Measurements from ENCODE around the gene SRRM4.

SRRM4 gene

DNA sequence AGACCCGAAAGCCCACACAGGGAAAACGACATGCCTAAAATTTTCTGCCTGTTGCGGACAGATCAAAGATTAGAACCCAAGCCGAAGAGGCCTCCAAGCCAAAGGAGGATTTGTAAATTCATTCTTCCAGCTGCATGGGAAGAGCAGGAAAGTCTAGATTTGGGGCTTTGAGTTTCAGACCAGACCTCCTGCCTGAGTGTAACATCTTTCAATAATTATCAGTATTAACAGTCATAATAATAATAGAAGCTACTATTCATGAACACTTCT is 195.7 kb downstream of the SRRM4 start:
- TF ChIP-seq, protein P1, sequence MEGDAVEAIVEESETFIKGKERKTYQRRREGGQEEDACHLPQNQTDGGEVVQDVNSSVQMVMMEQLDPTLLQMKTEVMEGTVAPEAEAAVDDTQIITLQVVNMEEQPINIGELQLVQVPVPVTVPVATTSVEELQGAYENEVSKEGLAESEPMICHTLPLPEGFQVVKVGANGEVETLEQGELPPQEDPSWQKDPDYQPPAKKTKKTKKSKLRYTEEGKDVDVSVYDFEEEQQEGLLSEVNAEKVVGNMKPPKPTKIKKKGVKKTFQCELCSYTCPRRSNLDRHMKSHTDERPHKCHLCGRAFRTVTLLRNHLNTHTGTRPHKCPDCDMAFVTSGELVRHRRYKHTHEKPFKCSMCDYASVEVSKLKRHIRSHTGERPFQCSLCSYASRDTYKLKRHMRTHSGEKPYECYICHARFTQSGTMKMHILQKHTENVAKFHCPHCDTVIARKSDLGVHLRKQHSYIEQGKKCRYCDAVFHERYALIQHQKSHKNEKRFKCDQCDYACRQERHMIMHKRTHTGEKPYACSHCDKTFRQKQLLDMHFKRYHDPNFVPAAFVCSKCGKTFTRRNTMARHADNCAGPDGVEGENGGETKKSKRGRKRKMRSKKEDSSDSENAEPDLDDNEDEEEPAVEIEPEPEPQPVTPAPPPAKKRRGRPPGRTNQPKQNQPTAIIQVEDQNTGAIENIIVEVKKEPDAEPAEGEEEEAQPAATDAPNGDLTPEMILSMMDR (IDR thresholded peaks at IDR 0.05; ENCODE audit: unreplicated experiment in 3 of 3), result no peak
- Mint-ChIP-seq H3K27me3 (ENCODE audit: low read depth) (peaks cover 22% of the 10 kb centered on the region), H3K4me3 (no peak overlapping the region), H3K36me3 (ENCODE audit: low read depth) (no peaks in the 10 kb centered on the region), H3K4me1 (peaks cover 40% of the 10 kb centered on the region), H3K9me3 (no peaks in the 10 kb centered on the region), H3K27ac (peak overlapping the region in 1 of 3 experiments; percentile 10)

DNA sequence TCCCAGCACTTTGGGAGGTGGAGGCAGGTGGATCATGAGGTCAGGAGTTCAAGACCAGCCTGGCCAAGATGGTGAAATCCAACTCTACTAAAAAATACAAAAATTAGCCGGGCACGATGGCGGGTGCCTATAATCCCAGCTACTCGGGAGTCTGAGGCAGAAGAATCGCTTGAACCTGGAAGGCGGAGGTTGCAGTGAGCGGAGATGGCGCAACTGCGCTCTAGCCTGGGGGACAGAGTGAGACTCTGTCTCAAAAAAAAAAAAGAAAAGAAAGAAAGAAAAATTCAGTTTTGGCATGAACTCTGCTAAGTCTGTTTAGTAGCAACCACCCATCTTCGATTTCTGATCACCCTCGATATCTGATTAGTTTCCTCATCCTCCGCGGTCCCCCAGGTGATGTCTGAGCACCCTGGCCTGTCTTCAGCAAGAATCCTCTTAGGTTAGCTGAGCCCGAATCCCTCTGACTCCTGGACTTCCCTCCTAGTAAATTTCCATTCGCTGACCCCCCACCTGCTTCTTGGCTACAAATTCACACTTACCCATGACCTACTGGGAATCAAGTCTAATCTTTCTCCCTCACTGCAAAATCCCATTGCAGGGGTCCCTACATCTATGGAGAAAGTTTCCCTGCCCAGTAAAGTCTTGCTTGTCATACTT is 196.5 kb downstream of the SRRM4 start:
- TF ChIP-seq, protein P1 (IDR thresholded peaks at IDR 0.05; ENCODE audit: unreplicated experiment in 3 of 3), result no peak
- Mint-ChIP-seq H3K27ac (no peak overlapping the region), H3K9me3 (no peaks in the 10 kb centered on the region), H3K4me1 (peaks cover 40% of the 10 kb centered on the region), H3K36me3 (ENCODE audit: low read depth) (no peaks in the 10 kb centered on the region), H3K27me3 (ENCODE audit: low read depth) (peaks cover 22% of the 10 kb centered on the region), H3K4me3 (peak overlapping the region in 1 of 3 experiments; percentile 5)

DNA sequence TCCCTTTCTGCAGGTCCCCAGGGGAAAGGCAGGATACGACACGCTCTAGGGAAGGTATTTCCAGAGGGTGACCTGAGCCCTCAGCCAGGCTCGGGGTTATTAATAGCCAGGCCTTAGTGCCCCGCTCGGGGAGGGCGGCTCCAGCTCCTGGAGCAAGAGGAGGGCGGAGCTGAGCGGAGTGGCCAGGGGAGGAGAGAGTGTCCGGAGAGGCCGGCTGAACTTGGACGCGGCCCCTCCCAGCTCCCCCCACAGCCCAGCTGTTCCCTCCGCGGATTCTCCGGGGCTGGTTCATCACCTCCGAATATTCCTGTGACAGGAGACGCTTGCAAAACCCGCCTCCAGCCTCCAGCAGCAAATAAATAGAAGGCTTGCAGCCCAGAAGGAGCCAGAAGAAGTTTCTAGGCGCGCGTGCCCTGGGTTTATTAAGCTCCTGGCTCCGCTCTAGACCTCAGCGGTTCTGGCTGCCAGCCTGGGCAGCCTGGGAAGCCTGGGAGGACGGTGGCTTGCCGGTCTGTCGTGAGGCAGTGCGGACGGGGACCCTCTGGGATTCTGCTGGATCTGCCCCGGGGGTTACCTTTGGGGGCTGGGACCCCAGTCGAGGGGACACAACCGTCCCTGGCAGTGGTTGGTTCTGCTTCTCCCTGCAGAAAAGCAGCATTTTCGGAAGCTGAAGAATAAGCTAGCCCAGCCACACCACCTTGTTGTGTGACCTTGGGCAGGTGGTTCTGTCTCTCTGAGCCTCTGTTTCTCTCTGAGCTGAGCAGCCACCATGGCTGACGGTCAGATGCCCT is 197.4 kb downstream of the SRRM4 start, which contains the start of gene HSPB8:
Gene HSPB8, plus strand, starts transcription at position 388 of the 791 bp plus-strand sequence. Its CDS starts 382 bp downstream, at position 770.
- no peaks in the 10 kb centered on the region for H3K9me3 Mint-ChIP-seq
- TF ChIP-seq, protein P1 (IDR thresholded peaks at IDR 0.05; ENCODE audit: unreplicated experiment in 3 of 3), result no peak
- H3K27ac Mint-ChIP-seq, result peak within 1 kb of the TSS in 2 of 3 experiments; percentile 44 to 81
- no peaks in the 10 kb centered on the region for H3K36me3 Mint-ChIP-seq (ENCODE audit: low read depth)
- peaks cover 40% of the 10 kb centered on the region for H3K4me1 Mint-ChIP-seq
- H3K4me3 Mint-ChIP-seq, result peak within 1 kb of the TSS; percentile 77 to 87 (median 77)
- peaks cover 25% of the 10 kb centered on the region for H3K27me3 Mint-ChIP-seq (ENCODE audit: low read depth)

DNA sequence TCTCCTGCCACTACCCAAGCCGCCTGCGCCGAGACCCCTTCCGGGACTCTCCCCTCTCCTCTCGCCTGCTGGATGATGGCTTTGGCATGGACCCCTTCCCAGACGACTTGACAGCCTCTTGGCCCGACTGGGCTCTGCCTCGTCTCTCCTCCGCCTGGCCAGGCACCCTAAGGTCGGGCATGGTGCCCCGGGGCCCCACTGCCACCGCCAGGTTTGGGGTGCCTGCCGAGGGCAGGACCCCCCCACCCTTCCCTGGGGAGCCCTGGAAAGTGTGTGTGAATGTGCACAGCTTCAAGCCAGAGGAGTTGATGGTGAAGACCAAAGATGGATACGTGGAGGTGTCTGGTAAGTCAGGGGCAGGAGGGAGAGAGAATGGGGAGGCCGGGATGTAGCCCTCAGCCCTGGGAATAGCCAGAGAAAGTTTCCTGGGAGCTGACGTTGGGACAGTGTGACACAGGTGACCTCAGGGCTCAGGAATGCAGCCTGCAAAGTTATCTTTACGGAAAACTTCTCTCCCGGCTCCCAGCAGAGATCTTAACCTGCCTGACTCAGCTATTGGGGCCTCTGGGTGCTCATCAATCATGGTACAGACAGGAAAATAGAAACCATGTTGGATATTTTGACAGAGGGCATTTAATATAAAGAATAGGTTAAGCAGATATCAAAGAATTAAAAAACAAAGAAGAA is 198.1 kb downstream of the SRRM4 start:
- TF ChIP-seq, protein P1 (IDR thresholded peaks at IDR 0.05; ENCODE audit: unreplicated experiment in 3 of 3), result no peak
- peak overlapping the region; percentile 77 to 87 (median 77) for H3K4me3 Mint-ChIP-seq
- H3K9me3 Mint-ChIP-seq, result no peaks in the 10 kb centered on the region
- peaks cover 40% of the 10 kb centered on the region for H3K4me1 Mint-ChIP-seq
- H3K27ac Mint-ChIP-seq, result peak overlapping the region in 2 of 3 experiments; percentile 44 to 81
- H3K27me3 Mint-ChIP-seq (ENCODE audit: low read depth), result peaks cover 20% of the 10 kb centered on the region
- no peaks in the 10 kb centered on the region for H3K36me3 Mint-ChIP-seq (ENCODE audit: low read depth)

DNA sequence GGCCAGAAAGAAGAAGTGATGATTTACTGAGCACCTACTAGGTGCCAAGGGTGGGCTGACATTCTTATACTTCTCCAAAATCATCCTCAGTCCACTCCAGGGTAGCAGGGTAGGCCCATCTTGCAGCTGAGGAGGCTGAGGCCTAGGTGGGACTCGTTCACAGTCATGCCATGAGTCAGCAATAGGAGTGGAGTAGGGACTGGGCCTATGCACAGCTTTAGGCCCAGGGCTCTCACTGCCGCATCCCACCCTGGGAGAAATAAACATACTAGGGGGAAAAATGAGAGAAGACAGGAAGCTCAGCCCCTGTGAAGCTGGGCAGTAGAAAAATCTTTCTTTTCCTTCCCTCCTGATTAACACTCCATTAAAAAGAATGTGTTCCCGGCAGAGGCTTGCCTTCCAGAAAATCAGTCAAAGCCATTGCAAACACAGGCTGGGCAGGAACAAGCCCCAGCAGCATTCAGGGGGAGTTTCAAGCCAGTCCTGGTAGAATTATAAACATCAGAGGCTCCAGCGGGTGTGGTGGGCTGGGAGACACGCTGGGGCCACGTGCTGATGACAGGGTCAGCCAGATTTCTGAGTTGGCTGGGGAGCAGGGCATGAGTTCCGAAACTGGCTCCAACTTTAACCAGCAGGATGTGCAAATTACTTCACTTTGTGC is 199.2 kb downstream of the SRRM4 start:
- Mint-ChIP-seq H3K4me3 (peak overlapping the region; percentile 77 to 87 (median 77)), H3K27me3 (ENCODE audit: low read depth) (peaks cover 20% of the 10 kb centered on the region), H3K36me3 (ENCODE audit: low read depth) (no peaks in the 10 kb centered on the region), H3K27ac (peak overlapping the region in 2 of 3 experiments; percentile 30 to 81), H3K9me3 (no peaks in the 10 kb centered on the region), H3K4me1 (peaks cover 40% of the 10 kb centered on the region)
- TF ChIP-seq, protein P1 (IDR thresholded peaks at IDR 0.05; ENCODE audit: unreplicated experiment in 3 of 3), result no peak

Data from nephron (organoid).